HS-27A (cell line): ENCODE results near the gene RNF212.
"Not testable (repeated sequence)": the region's sequence is repeated elsewhere in the genome, so short reads cannot be mapped to it uniquely, and the experiment has no call there.

ENCODE experiments used
- DNase-seq: peaks from one replicate; pipeline ENCODE4 v3.0.0-alpha.2; 2012; ENCODE audit warnings: low read depth, missing footprints

RNF212 gene

DNA sequence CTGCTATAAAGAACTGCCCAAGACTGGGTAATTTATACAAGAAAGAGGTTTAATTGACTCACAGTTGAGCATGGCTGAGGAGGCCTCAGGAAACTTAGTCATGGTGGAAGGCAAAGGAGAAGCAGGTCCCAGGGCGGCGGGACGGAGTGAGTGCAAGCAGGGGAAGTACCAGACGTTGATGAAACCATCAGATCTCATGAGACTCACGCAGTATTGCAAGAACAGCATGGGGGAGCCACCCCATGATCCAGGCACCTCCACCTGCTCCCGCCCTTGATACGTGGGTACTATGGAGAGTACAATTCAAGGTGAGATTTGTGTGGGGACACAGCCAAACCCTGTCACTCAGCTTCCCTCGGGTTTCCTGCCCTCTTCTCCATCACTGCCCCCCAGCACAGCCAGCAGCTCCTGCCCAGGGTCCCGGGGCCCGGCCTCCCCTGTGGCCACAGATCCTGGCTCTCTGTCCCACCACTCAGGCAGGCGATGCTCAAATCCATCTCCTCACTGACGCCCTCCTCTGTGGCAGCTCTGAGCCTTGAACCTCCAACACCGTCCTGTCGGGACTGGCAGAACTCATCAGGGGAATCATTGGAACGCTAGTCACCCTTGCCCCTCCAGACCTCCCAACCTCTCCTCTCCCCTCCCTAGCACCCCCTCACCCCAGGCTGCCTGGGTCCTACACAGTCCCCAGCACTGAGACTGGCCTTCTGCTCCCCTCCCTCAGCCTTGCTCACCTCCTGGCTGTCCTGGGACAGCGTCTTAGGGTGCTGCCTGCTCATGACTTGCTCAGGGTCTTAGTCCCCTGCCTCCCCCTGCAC lies 64.4 kb downstream of the RNF212 start:
- DNase-seq, result no peak

DNA sequence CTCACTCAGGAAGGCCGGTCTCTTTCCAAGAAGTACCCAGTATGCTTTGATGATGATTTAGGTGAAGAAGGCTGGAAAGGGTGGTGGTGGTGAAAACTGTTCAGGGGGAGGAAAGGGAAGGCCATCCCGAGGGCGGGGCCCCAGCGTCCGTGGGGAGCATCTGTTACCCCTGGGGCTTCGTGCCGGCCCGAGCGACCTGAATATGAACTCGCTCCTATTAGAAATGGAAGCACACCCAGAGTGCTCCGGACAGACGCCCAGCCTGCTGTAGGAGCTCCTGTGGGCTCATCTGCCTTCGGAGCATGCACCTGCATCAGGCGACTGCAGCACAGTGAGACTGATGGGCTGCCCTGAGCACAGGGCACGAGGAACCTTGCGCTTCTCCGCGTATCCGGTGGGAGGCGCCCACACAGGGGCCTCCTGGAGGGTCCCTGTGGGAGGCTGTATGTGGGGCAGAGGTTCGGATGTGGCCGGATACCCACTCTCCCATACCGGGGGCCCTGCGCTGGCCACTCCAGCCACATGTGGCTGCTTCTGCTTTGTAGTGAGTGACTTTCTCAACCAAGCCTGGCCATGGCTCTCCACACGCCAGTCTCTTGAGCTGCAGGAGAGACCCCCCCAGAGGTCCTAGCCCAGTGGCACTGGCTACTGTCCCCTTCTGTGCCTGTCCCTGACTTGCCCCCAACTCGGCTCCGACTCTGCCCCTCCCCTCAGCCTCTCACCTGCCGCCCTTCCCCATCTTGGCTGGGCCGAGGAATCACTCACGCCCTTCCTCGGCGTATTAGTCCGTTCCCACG lies 65.2 kb downstream of the RNF212 start:
- no peak for DNase-seq

DNA sequence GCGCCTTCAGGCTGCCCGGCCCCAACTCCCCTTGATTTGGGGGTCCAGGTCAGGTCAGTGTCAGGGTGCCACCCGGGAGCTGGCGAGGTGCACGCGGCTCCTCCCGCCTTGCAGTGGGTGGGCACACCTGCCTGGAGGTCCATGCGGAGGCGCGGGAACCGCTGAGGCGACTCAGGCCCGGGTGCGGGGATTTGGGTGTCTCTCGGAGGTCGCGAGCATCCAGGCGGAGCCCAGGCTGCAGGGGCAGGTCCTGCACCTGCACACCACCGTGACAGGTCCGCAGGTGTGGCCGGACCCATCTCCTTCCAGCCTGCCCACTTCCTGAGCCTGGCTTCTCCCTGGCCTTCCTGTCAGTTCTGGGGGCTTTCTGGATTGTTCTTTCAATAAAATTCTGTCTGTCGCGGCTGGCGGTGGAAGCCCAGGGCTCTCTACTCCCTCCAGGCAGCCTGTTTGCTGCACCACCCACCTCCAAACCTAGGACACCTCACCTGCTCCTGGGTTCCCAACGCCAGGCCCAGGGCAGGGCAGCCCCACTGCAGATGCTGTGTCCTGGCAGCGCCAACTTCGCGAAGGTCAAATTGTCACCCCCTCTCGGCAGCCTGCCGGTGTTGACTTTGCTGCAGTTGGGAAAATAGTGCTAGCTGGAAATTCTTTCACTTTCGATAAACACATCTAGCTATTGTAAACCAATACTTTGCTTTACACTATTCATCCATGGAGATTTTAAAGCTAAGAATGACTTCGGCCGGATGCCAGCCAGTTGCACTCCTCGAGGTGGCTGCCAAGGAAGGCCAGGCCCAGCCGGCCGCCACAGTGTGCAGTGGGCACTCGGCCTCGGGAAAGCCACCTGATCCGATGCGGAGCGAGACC lies 66.0 kb downstream of the RNF212 start:
- DNase-seq, result no peak

DNA sequence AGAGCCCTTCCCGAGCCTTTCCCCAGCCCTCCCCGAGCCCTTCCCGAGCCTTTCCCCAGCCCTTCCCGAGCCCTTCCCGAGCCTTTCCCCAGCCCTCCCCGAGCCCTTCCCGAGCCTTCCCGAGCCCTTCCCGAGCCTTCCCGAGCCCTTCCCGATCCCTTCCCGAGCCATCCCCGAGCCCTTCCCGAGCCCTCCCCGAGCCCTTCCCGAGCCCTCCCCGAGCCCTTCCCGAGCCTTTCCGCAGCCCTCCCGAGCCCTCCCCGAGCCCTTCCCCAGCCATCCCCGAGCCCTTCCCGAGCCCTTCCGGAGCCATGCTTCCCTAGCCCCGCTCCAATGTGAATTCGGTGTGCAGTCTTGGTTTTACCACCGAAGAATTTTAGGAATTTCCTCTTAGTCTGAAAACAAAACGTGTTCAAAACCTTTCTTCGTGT lies 66.8 kb downstream of the RNF212 start:
- not testable (repeated sequence) for DNase-seq

DNA sequence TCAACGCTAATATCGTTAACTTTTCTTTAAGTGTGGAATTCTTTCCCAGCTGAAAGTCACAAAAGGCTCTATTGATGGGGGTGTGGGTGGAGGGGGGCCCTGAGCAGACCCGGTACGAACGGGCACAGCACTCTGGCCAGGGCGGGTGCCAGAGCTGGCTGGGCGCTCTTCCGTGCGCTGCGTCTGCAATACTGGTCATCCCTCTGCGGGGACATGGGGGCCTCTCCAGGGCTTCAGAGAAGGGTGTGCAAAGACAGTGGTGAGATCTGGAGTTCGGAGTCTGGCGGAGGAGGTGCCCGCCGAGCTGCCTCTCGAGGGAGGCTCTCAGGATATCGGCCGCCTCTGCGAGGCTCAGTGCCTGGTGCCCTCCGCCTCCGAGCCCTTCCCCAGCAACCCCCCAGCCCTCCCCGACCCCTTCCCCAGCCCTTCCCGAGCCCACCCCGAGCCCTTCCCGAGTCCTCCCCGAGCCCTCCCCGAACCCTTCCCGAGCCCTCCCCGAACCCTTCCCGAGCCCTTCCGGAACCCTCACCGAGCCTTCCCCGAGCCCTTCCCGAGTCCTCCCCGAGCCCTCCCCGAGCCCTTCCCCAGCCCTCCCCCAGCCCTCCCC lies 67.7 kb downstream of the RNF212 start:
- no peak for DNase-seq

DNA sequence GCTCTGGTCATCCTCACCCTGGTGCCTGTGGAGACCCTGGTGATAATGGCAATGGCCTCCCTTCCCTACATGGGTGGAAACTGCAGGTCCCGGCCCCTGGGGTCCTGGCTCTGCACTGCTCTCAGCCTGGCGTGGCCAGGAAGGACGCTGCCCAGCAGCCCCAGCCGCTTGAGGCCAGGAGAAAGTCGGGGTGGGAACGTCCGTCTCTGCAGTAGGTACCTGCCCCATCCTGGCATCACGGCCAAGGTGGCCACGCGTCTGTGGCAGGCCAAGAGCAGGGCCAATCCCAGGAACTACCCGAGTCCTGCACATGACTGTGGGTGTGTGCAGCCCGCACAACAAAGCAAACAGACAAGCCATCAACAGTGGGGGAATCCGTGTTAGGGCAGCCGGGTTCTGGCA lies 68.2 kb downstream of the RNF212 start:
- no peak for DNase-seq

DNA sequence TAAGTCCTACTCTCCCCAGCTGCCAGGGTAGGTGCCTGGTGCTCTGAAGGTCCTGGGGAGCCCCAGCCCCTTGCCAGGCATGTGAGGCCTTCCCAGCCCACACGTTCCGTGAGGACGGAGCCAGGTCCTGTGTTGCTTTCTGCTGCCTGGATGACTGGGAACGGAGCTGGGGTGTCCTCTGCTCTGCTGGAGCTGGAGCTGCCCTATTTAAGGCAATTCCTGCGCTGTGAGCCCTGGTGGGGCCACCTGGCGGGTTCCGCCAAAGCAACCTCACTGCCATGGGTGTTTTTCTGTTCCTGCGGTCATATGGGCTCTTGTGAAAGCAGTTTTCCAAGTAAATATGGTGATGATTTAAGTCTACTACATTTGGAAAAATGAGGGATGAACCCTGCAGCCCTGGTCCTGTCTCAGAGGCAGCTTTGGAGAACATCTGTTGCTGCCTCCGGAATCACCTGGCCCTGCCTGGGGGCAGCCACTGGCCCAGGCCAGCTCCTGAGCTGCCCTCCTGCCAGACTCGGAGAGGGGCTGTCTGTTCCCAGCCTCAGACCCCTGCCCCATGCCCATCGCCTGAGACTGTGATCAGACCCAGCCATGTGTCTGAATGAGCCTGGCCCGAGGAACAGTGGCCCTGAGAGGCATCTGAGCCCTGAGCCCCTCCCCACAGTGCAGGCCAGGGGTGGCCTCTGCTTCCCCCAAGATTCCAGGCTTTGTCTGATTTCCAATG lies 68.7 kb downstream of the RNF212 start:
- no peak for DNase-seq

DNA sequence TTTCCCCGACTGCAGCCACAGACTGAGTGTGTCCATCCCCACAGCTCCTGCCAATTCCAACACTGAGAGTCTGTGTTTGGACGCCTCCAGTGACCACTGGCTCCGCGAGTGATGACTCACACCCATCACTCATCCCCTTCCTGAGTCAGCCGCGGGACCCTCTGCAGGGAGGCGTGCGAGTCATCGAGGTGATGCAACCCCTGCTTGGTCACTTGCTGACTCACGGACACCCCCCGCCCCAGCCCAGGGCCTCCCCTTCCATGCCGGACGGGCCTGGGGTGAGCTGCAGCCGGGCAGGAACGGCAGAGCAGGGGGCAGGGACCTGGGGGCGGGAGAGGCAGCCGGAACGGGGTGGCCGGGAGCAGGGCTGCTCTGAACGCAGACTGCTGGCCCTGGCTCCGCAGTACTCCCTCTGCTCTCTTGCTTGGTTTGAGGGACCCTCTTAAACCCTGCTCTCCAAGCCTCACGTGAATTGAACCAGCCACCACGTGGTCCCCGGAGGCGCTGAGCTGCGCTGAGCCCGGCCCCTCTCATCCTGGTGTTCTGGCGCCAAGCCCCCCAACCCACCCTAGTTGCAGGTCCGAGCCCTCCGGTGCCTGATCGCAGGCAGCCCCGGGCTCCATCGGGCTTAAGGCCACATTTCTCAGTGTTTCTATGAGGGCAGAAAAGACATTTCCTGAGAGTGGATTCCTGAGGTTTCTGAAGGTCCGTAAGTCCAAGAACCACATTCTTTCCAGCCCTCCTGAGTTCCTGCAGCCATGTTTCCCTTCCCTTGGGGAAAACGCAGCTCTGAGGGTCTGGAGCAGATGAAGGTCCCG lies 69.5 kb downstream of the RNF212 start:
- peak; percentile 95 for DNase-seq

DNA sequence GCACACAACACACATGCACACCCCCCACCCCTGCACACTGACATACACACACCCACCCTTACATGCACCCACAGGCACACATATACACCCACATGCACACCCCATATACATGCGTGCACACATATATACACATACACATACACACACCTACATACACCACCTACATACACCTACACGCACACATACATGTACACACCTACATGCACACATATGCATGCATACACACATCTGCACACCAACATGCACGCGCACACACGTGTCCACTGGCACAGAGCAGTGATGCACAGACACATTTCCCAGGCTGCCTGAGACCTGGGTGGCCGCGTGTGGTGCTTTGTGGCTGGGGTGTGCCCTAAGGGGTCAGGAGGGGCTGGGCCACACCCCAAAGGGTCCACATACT lies 70.2 kb downstream of the RNF212 start:
- DNase-seq, result no peak

DNA sequence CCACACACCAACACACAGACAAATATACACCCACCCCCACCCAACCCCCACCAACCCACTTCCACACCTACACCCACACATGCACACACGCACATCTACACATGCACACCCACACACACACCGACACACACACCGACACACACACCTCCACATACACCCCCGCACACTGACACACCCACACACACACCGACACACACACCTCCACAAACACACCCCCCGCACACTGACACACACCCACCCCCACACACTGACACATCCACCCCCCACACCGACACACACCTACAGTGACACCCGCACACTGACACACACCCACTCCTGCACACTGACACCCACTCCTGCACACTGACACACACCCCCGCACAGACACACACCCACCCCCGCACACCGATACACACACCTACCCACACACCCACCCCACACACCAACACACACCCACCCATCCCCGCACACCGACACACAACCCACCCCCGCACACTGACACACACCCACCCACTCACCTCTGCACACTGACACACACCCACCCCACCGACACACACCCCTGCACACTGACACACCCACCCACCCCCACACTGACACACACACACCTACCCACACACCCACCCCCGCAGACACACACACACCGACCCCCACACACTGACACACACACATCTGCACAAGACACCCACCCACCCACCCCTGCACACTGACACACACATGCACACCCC lies 70.9 kb downstream of the RNF212 start:
- no peak for DNase-seq

DNA sequence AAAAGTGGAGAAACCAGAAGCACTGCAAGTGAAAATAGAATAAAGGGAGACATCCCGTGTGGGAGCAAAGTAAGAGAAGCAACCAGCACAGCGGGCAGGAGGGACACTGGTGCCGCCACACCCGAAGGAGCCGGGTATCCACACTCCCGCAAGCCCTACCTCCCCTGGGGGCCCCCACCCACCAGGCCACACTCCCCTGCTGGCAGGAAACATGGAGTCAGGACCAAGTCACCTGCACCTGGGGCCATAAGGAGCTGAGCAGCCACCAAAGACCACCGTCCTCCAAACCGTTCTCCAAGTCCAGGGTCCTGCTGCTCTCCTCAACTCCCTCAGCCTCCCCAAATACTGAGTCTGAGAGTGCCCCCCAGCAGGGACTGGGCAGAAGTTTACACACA lies 71.4 kb downstream of the RNF212 start:
- DNase-seq, result no peak

DNA sequence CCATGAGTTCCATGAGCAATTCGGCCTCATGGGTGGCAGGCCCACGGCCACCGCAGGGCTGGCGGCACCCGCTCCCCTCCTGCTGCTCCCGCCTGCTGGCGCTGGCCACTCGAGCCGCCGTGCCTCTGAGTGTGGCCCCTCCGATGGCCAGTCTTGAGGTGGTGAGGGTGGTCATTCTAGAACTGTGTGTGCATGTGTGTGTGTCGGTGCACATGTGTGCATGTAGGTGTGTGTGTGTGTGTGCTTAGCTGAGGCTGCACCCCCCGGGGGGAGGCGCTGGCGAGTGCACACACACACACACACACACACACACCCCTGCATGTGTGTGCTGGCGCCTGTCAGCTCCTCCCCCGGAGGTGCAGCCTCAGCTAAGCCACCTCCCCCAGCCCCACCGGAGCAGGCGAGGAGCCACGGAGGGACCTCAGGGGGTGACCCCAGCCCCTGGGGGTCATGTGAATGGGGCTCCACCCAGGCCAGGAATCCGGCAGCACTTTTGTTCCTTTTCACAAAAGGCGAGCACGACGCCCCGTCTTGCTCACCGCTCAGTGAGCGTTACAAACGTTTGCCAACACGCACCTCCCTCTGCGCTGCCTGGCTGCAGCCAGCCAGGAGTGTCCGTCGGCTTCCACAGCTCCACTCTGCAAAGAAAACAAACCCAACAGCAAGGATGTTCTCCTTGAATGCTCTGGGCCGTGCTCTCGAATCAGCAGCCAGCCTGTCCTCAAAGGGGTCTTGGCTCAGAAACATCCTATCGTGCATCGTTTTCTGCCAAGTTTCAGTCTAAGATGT lies 72.0 kb downstream of the RNF212 start:
- no peak for DNase-seq

DNA sequence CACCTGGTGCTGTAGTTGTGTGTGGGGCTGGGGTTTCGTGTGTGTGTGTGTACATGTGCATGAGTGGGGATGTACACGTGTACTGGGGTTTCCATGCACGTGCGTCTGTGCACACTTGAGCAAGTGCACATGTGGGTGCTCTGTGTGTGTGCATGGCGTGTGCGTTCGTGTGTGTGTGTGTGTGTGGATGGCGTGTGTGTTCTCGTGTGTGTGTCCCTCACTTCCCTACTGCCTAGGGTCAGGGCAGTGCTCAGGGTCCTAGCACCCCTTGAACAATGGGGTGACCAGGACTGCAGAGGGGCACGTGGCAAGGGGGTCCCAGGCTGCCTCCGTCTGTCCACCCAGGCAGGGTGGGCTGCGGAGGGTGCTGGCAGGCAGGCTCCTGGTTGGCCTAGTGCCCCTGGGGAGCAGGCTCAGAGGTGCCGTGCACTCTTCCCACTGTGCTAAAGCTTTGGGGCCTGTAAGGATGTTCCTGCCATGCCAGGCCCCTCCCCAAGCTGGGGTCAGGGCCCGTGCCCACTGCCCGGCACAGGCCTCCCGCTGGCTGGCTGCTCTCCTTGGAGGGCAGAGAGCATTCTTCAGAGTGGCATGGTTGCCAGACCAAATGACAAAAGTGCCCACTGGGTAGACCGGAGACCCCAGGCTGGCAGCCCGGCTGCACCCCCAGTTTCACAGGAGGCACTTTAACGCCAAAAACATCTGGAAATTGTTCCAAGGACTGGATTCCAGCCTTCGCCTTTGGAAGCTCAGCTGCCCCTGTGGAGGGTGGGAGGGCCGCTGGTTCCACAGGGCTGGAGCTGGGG lies 72.8 kb downstream of the RNF212 start:
- DNase-seq, result no peak

DNA sequence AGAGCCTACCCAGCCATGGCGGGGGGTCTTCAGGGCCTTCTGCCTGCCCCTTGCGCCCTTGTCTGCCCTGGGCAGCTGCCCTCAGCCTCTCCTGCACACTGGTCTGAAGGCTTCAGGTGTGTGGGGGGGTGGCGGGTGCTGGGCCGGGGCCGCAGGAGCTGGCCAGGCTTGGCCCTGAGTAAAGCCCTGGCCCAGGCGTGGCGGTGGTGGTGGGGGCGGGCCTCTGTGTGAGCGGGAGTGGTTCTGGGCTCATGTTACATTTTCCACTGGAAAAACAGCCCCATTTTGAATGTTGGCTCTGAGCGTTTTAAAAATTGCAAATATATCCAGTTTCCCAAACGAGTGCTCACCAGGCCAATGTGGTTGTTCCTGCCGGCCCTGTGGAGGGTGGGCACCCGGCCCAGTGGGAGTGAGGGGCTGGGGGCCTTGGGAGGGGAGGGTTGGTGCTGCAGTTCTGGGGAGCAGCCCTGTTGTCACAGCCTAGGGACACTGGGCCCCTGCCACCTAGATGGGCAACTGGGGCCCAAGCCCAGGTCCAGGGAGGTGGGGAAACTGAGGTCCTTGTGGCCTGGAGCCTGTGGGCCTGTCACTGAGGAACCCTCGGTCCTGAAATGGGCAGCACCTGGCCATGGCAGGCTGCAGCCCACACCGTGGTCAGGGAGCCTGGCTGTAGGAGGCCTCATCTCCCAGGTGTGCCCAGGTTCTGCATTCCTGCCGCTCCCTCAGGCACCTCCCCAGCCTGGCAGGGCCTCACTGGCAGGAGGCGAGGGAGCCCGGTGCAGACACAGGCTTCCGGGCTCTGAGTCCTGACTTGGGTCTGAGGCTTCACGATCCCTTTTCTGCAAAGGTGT lies 73.6 kb downstream of the RNF212 start:
- DNase-seq, result no peak

DNA sequence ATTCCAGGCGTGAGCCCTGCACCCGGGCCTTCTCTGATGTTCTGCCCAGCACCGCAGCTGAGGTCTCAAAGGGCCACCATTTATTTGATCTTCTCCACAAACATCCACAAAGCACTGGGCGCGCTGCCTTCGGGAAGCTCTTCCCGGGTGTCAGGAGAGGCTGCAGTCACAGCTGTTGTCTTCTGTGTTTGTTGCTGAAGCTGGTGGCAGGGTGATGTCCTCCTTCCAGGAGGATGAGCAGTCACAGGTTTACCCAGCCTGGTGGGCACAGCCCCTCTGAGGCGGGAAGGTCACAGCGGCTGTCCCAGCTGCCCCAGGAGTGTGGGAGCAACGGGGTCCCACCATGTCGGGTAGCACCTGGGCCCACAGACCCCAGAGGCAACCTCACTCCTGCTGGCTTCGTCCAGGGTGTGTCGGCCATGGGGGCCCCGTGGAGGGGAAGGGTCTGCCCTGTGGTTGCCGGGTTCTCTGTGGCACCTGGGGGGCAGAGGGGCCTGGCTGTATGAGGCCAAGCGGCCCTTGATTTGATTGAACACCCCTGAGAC lies 74.3 kb downstream of the RNF212 start:
- no peak for DNase-seq

DNA sequence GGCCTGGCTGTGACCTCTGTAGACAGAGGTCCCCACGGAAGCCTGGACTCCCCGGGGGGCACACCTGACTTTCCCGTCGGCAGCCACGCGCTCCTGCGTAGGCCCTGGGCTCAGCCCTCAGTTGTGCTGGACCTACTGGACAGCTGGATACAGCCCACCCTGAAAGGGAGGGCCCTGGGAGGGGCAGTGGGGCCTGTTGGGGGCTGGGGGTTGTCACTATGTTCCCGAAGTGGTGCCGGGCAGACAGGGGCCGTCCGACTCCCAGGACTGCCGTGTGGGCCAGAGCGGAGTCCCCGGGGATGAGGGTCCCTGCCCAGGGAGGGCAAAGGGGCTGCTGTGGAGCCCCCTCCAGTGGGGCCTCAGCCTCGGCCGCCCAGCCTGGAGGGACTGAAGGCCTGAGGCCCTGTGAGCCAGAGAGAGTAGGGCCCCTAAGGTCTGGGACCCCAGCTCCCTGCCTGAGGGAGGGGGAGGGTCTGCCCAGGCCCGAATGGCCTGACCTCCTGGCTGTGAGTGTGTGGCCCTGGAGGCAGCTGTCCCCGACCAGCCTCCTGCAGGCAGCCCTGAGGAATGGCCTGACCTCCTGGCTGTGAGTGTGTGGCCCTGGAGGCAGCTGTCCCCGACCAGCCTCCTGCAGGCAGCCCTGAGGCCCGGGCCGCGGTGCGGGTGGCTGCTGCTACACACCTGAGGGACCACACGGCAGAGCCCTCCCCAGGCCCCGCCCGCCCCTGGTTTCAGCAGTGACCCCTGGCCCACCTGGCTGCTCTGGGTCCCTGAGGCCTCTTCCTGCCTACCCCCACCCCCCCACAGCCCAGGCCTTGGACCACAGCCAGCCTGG lies 76.2 kb downstream of the RNF212 start:
- DNase-seq, result no peak
